ENCODE measurements around the gene LMAN1L. TPM values are rescaled to one million over a fixed set of nuclear protein-coding genes. Genes with fewer than 3 reads are reported as not detected.

LMAN1L gene
- total RNA-seq, 1 donor = not detected

DNA sequence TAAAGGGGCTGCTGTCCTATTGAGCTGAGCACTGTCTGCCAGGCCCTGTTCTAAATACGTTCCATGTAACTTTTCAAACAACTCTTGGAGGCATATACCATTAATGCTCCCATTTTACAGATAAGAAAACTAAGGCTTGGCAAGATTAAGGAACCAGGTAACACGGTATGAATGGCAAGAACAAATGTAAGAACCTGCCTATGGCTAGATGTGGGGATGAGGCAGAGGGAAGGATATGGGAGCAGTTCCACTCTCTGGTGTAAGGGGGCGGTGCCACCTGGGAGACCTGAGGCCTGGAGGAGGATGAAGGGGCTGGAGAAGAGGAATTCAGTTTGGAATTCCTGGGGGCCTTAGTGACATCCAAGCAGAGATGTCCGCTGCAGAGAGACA, 3.8 kb upstream of the LMAN1L start:
- DNase-seq (ENCODE audit: low read depth) = no peak
- H3K4me3 ChIP-seq (ENCODE audit: low read depth, low read length) = no peak overlapping the region
- TF ChIP-seq CTCF (IDR thresholded peaks at IDR 0.05; ENCODE audit: insufficient read depth, low read depth, low read length) = no peak

DNA sequence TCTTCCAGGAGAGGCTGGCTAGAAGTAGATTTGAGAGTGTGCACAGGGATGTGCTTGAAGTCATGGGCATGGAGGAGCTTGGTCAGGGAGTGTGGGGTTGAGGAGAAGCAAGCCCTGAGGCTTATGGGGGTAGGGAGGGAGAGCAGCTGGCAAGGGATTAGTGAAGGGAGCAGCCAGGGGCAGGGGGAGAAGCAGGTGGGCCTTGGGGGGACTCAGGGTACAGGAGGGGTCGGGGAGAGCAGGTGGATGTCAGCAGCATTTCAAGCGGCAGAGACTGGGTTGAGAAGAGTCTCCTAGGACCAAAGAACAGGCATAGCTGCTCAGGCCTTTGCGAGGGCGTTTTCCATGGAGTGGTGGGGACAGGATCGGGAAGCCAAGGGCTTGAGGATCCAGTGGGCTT, 3.4 kb upstream of the LMAN1L start:
- H3K4me3 ChIP-seq (ENCODE audit: low read depth, low read length) = no peak overlapping the region
- no peak for DNase-seq (ENCODE audit: low read depth)
- no peak for TF ChIP-seq CTCF (IDR thresholded peaks at IDR 0.05; ENCODE audit: insufficient read depth, low read depth, low read length)

GRCh38 chr15:74809956-74810355, 2.7 kb upstream of the LMAN1L start:
- no peak overlapping the region for H3K4me3 ChIP-seq (ENCODE audit: low read depth, low read length)
- no peak for TF ChIP-seq CTCF (IDR thresholded peaks at IDR 0.05; ENCODE audit: insufficient read depth, low read depth, low read length)
- DNase-seq (ENCODE audit: low read depth) = no peak

- H3K4me3 ChIP-seq (ENCODE audit: low read depth, low read length) = no peak overlapping the region
- no peak for DNase-seq (ENCODE audit: low read depth)
- no peak for TF ChIP-seq CTCF (IDR thresholded peaks at IDR 0.05; ENCODE audit: insufficient read depth, low read depth, low read length)
These were observed 2.7 kb downstream of the LMAN1L start for GRCh38 chr15:74815121-74815934.

DNA sequence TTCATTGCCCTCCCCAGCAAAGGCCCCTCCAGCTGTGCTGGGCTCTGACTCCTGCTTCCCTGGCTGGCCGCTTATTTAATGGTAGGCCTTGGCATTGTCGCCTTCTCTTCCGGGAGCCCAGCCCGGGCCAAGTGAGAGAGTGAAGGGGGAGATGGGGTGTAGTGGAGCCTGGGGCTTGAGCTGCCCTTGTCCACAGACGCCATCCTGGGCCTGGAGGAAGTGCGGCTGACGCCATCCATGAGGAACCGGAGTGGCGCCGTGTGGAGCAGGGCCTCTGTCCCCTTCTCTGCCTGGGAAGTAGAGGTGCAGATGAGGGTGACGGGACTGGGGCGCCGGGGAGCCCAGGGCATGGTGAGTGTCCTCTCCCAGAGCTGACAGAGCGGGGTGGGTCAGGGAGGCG, 3.3 kb downstream of the LMAN1L start:
- DNase-seq (ENCODE audit: low read depth) = no peak
- TF ChIP-seq CTCF (IDR thresholded peaks at IDR 0.05; ENCODE audit: insufficient read depth, low read depth, low read length) = no peak
- no peak overlapping the region for H3K4me3 ChIP-seq (ENCODE audit: low read depth, low read length)

- no peak for TF ChIP-seq CTCF (IDR thresholded peaks at IDR 0.05; ENCODE audit: insufficient read depth, low read depth, low read length)
- DNase-seq (ENCODE audit: low read depth) = no peak
- H3K4me3 ChIP-seq (ENCODE audit: low read depth, low read length) = no peak overlapping the region
These were observed 4.2 kb downstream of the LMAN1L start for GRCh38 chr15:74816624-74817369.
